BE2C (cell line): ENCODE data around the gene MRPL51.

ENCODE experiments used
- DNase-seq: peaks from one replicate; pipeline ENCODE4 v3.0.0-alpha.2; 2020
- H3K27me3 ChIP-seq: fragments of 250-450 bp; sonication (Bioruptor Pico); 2 replicates; pipeline ENCODE4 v1.5.1; 2020; ENCODE audit warnings: mild to moderate bottlenecking
- H3K36me3 ChIP-seq: fragments of 250-450 bp; sonication (Bioruptor Pico); 2 replicates; pipeline ENCODE4 v1.5.1; 2020; ENCODE audit warnings: mild to moderate bottlenecking
- H3K4me1 ChIP-seq: fragments of 250-450 bp; sonication (Bioruptor Pico); 2 replicates; pipeline ENCODE4 v1.5.1; 2020
- H3K4me3 ChIP-seq: 2 replicates; pipeline ENCODE4 v1.5.1; 2011; ENCODE audit warnings: low read depth, low read length
- H3K9me3 ChIP-seq: fragments of 250-450 bp; sonication (Bioruptor Pico); 2 replicates; pipeline ENCODE4 v1.5.1; 2020
- TF ChIP-seq, protein P1 (sequence below): IDR thresholded peaks from 2 replicates; pipeline ENCODE4 v1.5.1; 2012; ENCODE audit warnings: mild to moderate bottlenecking, low read depth, low read length

Gene MRPL51

GRCh38 chr12:6532051-6532926 lies 39.2 kb upstream of the MRPL51 start:
- Histone ChIP-seq H3K27me3 (no peaks in the 10 kb centered on the region), H3K4me1 (peaks cover 4% of the 10 kb centered on the region), H3K4me3 (peak overlapping the region; percentile 82), H3K36me3 (peaks cover 81% of the 10 kb centered on the region), H3K9me3 (no peaks in the 10 kb centered on the region)
- DNase-seq = peak; percentile 85
- TF ChIP-seq, protein P1, sequence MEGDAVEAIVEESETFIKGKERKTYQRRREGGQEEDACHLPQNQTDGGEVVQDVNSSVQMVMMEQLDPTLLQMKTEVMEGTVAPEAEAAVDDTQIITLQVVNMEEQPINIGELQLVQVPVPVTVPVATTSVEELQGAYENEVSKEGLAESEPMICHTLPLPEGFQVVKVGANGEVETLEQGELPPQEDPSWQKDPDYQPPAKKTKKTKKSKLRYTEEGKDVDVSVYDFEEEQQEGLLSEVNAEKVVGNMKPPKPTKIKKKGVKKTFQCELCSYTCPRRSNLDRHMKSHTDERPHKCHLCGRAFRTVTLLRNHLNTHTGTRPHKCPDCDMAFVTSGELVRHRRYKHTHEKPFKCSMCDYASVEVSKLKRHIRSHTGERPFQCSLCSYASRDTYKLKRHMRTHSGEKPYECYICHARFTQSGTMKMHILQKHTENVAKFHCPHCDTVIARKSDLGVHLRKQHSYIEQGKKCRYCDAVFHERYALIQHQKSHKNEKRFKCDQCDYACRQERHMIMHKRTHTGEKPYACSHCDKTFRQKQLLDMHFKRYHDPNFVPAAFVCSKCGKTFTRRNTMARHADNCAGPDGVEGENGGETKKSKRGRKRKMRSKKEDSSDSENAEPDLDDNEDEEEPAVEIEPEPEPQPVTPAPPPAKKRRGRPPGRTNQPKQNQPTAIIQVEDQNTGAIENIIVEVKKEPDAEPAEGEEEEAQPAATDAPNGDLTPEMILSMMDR = no peak

DNA sequence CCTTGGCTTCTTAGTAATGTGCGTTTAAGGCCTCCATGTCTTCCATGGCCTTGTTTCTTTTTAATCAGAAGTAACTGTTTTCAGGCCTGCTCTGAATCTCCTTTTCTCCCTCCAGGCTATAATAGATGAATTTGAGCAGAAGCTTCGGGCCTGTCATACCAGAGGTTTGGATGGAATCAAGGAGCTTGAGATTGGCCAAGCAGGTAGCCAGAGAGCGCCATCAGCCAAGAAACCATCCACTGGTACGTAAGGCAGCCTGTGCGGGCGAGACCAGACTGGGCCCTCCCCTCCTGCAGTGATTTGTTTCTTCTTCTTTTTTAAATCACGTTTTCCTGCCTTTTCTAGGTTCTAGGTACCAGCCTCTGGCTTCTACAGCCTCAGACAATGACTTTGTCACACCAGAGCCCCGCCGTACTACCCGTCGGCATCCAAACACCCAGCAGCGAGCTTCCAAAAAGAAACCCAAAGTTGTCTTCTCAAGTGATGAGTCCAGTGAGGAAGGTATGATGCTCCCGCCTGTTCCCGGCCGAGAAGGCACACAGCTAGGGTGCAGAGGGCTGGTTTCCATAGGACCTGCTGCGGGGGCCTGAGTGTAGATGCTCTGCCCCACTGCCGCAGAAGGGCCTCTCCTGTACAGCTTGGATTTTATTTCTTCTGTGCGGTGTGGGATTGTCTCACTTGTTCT lies 37.7 kb upstream of the MRPL51 start:
- no peaks in the 10 kb centered on the region; the same call in 1 of the 2 replicates for H3K4me1 ChIP-seq
- no peaks in the 10 kb centered on the region for H3K27me3 ChIP-seq
- no peaks in the 10 kb centered on the region for H3K9me3 ChIP-seq
- TF ChIP-seq, protein P1 = no peak
- no peak overlapping the region for H3K4me3 ChIP-seq
- no peak for DNase-seq
- peaks cover 81% of the 10 kb centered on the region for H3K36me3 ChIP-seq

- peaks cover 81% of the 10 kb centered on the region for H3K36me3 ChIP-seq
- no peaks in the 10 kb centered on the region for H3K27me3 ChIP-seq
- no peaks in the 10 kb centered on the region; the same call in 1 of the 2 replicates for H3K4me1 ChIP-seq
- DNase-seq = no peak
- no peaks in the 10 kb centered on the region for H3K9me3 ChIP-seq
- TF ChIP-seq, protein P1 = no peak
- no peak overlapping the region for H3K4me3 ChIP-seq
Measured at GRCh38 chr12:6529291-6529737, 36.3 kb upstream of the MRPL51 start.

GRCh38 chr12:6528539-6529235 lies 35.6 kb upstream of the MRPL51 start:
- H3K4me3 ChIP-seq = no peak overlapping the region
- DNase-seq = no peak
- H3K9me3 ChIP-seq = no peaks in the 10 kb centered on the region
- TF ChIP-seq, protein P1 = no peak
- H3K4me1 ChIP-seq = no peaks in the 10 kb centered on the region; the same call in 1 of the 2 replicates
- peaks cover 88% of the 10 kb centered on the region for H3K36me3 ChIP-seq
- no peaks in the 10 kb centered on the region for H3K27me3 ChIP-seq

DNA sequence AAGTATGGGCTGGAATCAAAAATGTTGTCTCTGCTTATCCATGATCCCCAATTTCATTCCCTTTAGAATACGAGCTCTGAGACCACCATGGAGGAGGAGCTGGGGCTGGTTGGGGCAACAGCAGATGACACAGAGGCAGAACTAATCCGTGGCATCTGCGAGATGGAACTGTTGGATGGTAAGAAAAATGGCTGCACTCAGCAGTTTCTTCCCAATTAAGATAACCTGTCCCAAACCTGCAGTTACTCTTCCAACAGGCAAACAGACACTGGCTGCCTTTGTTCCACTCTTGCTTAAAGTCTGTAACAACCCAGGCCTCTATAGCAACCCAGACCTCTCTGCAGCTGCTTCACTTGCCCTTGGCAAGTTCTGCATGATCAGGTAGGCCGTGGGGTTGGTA lies 34.6 kb upstream of the MRPL51 start:
- TF ChIP-seq, protein P1 = no peak
- Histone ChIP-seq H3K9me3 (no peaks in the 10 kb centered on the region), H3K27me3 (no peaks in the 10 kb centered on the region), H3K4me3 (no peak overlapping the region), H3K4me1 (no peaks in the 10 kb centered on the region; the same call in 1 of the 2 replicates), H3K36me3 (peaks cover 97% of the 10 kb centered on the region)
- DNase-seq = no peak
